ENCODE measurements around the gene BRD3OS. TPM values are rescaled to one million over a fixed set of nuclear protein-coding genes. Genes with fewer than 3 reads are reported as not detected.

BRD3OS gene
- total and polyA plus RNA-seq, 2 of the 13 experiments (the other 11 are each of a cell fraction or from before 2014, with no cell fraction given) = 4.9 to 5.7 TPM

GRCh38 chr9:134065612-134066419 lies 40.5 kb downstream of the BRD3OS start (continued):
- TF ChIP-seq, protein P1, sequence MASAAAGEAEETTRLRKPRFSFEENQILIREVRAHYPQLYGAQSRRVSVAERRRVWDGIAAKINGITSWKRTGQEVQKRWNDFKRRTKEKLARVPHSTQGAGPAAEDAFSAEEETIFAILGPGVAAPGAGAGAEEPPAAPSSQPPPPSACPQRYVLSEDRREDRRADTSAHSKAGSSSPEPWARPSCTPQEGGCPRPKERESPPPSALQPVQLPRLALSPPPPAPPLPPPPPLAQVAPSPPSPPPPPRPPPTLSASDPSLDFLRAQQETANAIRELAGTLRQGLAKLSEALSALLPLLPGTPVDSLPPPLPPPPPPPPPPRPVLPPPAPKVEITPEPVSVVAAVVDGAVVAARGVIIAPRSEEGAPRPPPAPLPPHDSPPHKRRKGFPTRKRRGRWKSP (CRISPR knock-in tag; IDR thresholded peaks at IDR 0.05) = no peak; the same call in 1 of the 2 replicates
- 0 out of 2 replicates have a peak, but pooled peaks have one; percentile 15 for TF ChIP-seq ISL2 (CRISPR knock-in tag; IDR thresholded peaks at IDR 0.05)
- TF ChIP-seq MIER3 (CRISPR knock-in tag; IDR thresholded peaks at IDR 0.05; ENCODE audit: borderline replicate concordance) = peak; percentile 58; the same call in 1 of the 2 replicates
- TF ChIP-seq FOXK1 (CRISPR knock-in tag; IDR thresholded peaks at IDR 0.05; ENCODE audit: borderline replicate concordance, low read depth) = no peak
- no peak for TF ChIP-seq SOX13 (IDR thresholded peaks at IDR 0.05)
- TF ChIP-seq SOX13 (CRISPR knock-in tag; conservative IDR thresholded peaks at IDR 0.05 in 1 of 2, IDR thresholded peaks at IDR 0.05 in 1 of 2) = peak in 1 of 2 experiments; percentile 82; a peak in 2 of 4 replicates
- TF ChIP-seq HES4 (CRISPR knock-in tag; IDR thresholded peaks at IDR 0.05; ENCODE audit: borderline replicate concordance) = 0 out of 2 replicates have a peak, but pooled peaks have one; percentile 38
- TF ChIP-seq, protein P2, sequence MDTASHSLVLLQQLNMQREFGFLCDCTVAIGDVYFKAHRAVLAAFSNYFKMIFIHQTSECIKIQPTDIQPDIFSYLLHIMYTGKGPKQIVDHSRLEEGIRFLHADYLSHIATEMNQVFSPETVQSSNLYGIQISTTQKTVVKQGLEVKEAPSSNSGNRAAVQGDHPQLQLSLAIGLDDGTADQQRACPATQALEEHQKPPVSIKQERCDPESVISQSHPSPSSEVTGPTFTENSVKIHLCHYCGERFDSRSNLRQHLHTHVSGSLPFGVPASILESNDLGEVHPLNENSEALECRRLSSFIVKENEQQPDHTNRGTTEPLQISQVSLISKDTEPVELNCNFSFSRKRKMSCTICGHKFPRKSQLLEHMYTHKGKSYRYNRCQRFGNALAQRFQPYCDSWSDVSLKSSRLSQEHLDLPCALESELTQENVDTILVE (CRISPR knock-in tag; IDR thresholded peaks at IDR 0.05) = no peak
- TF ChIP-seq ASH2L (IDR thresholded peaks at IDR 0.05; ENCODE audit: insufficient read length, low read depth, low read length) = no peak
- peak; percentile 45; the same call in 1 of the 2 replicates for TF ChIP-seq ZNF574 (CRISPR knock-in tag; IDR thresholded peaks at IDR 0.05)
- no peak for TF ChIP-seq HMG20B (CRISPR knock-in tag; conservative IDR thresholded peaks at IDR 0.05)
- no peak for TF ChIP-seq GZF1 (CRISPR knock-in tag; IDR thresholded peaks at IDR 0.05)
- no peak for TF ChIP-seq ZNF83 (CRISPR knock-in tag; IDR thresholded peaks at IDR 0.05; ENCODE audit: borderline replicate concordance)
- TF ChIP-seq XBP1 (CRISPR knock-in tag; IDR thresholded peaks at IDR 0.05) = no peak
- TF ChIP-seq, protein P3, sequence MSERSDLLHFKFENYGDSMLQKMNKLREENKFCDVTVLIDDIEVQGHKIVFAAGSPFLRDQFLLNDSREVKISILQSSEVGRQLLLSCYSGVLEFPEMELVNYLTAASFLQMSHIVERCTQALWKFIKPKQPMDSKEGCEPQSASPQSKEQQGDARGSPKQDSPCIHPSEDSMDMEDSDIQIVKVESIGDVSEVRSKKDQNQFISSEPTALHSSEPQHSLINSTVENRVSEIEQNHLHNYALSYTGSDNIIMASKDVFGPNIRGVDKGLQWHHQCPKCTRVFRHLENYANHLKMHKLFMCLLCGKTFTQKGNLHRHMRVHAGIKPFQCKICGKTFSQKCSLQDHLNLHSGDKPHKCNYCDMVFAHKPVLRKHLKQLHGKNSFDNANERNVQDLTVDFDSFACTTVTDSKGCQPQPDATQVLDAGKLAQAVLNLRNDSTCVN (CRISPR knock-in tag; IDR thresholded peaks at IDR 0.05; ENCODE audit: borderline replicate concordance) = no peak; the same call in 1 of the 2 replicates
- no peak for TF ChIP-seq ZNF652 (CRISPR knock-in tag; IDR thresholded peaks at IDR 0.05; ENCODE audit: borderline replicate concordance, low read depth)
- 0 out of 2 replicates have a peak, but pooled peaks have one; percentile 14 for TF ChIP-seq ZNF629 (CRISPR knock-in tag; conservative IDR thresholded peaks at IDR 0.05)
- no peak for TF ChIP-seq CEBPG (CRISPR knock-in tag; IDR thresholded peaks at IDR 0.05)
- TF ChIP-seq ZSCAN12 (CRISPR knock-in tag; IDR thresholded peaks at IDR 0.05) = no peak
- TF ChIP-seq FOXO4 (CRISPR knock-in tag; conservative IDR thresholded peaks at IDR 0.05) = no peak
- no peak for TF ChIP-seq ZSCAN20 (CRISPR knock-in tag; IDR thresholded peaks at IDR 0.05; ENCODE audit: borderline replicate concordance)
- TF ChIP-seq ZNF333 (CRISPR knock-in tag; IDR thresholded peaks at IDR 0.05; ENCODE audit: borderline replicate concordance) = no peak
